ENCODE data around the gene ERRFI1. TPM values are rescaled to one million over a fixed set of nuclear protein-coding genes. Genes with fewer than 3 reads are reported as not detected.

Gene ERRFI1
- total and polyA plus RNA-seq, 5 donors from 2014 or later, result 0.37 to 5.8 (median 0.98) TPM; not detected in 1

Other genes with a start within 250 kb of the ERRFI1 start
- 14.1 TPM for gene PER3, start 242.0 kb downstream of the ERRFI1 start, total RNA-seq
- 1 to 10 TPM; 3.7 to 5.2 (median 3.9) TPM for gene PER3, start 242.0 kb downstream of the ERRFI1 start, polyA plus RNA-seq
- 8.0 TPM for gene UTS2, start 173.2 kb downstream of the ERRFI1 start, total RNA-seq
- gene UTS2, start 173.2 kb downstream of the ERRFI1 start, polyA plus RNA-seq, result 10 to 100 TPM; 17.7 to 63.1 (median 37.0) TPM
- gene TNFRSF9, start 85.5 kb downstream of the ERRFI1 start, total RNA-seq, result 30.9 TPM
- 10 to 100 TPM; 10.3 to 35.6 (median 23.0) TPM for gene TNFRSF9, start 85.5 kb downstream of the ERRFI1 start, polyA plus RNA-seq
- 150 TPM for gene PARK7, start 64.6 kb downstream of the ERRFI1 start, total RNA-seq
- 100 to 1,000 TPM; 453 to 527 (median 478) TPM for gene PARK7, start 64.6 kb downstream of the ERRFI1 start, polyA plus RNA-seq